ENCODE data around the gene LZTS2.

The LZTS2 gene

GRCh38 chr10:101042667-101043362 lies 43.2 kb downstream of the LZTS2 start:
- peaks cover 23% of the 10 kb centered on the region in 2 donors for H3K4me1 Mint-ChIP-seq (ENCODE audit: low read depth in 2 of 2)
- DNase-seq: peak; percentile 61 to 69 (median 68)
- ATAC-seq (replicated peaks): peak; percentile 80
- H3K27ac Mint-ChIP-seq: peak overlapping the region; percentile 92 to 98
- no peaks in the 10 kb centered on the region for H3K9me3 Mint-ChIP-seq
- H3K27me3 Mint-ChIP-seq: peaks cover 10 to 17% of the 10 kb centered on the region in 2 donors
- peaks cover 21% of the 10 kb centered on the region for H3K36me3 Mint-ChIP-seq (ENCODE audit: insufficient read depth)
- H3K4me3 Mint-ChIP-seq: peak overlapping the region; percentile 98 to 99

GRCh38 chr10:101043363-101043707 lies 43.7 kb downstream of the LZTS2 start:
- H3K27ac Mint-ChIP-seq: peak overlapping the region; percentile 92 to 98
- H3K4me1 Mint-ChIP-seq (ENCODE audit: low read depth in 2 of 2): peaks cover 23 to 24% of the 10 kb centered on the region in 2 donors
- peak overlapping the region; percentile 98 to 99 for H3K4me3 Mint-ChIP-seq
- DNase-seq: no peak
- no peaks in the 10 kb centered on the region for H3K9me3 Mint-ChIP-seq
- peaks cover 16% of the 10 kb centered on the region for H3K36me3 Mint-ChIP-seq (ENCODE audit: insufficient read depth)
- H3K27me3 Mint-ChIP-seq: peaks cover 15 to 22% of the 10 kb centered on the region in 2 donors
- ATAC-seq (replicated peaks): no peak

- Mint-ChIP-seq H3K9me3 (no peaks in the 10 kb centered on the region), H3K27ac (no peak overlapping the region), H3K4me3 (no peak overlapping the region), H3K4me1 (ENCODE audit: low read depth in 2 of 2) (peaks cover 24 to 28% of the 10 kb centered on the region in 2 donors), H3K27me3 (peaks cover 23 to 30% of the 10 kb centered on the region in 2 donors), H3K36me3 (ENCODE audit: insufficient read depth) (peaks cover 12% of the 10 kb centered on the region)
- DNase-seq: no peak
- no peak for ATAC-seq (replicated peaks)
Observed at GRCh38 chr10:101044117-101044516, 44.5 kb downstream of the LZTS2 start.

- Mint-ChIP-seq H3K36me3 (ENCODE audit: insufficient read depth) (peaks cover 10% of the 10 kb centered on the region), H3K27me3 (peaks cover 42 to 55% of the 10 kb centered on the region in 2 donors), H3K27ac (no peak overlapping the region), H3K9me3 (no peaks in the 10 kb centered on the region), H3K4me3 (no peak overlapping the region), H3K4me1 (ENCODE audit: low read depth in 2 of 2) (peaks cover 28 to 36% of the 10 kb centered on the region in 2 donors)
- DNase-seq: no peak
- ATAC-seq (replicated peaks): no peak
Observed at GRCh38 chr10:101046332-101047238, 47.0 kb downstream of the LZTS2 start.

GRCh38 chr10:101047268-101047667 lies 47.7 kb downstream of the LZTS2 start:
- H3K4me1 Mint-ChIP-seq (ENCODE audit: low read depth in 2 of 2): peaks cover 24 to 34% of the 10 kb centered on the region in 2 donors
- no peak for ATAC-seq (replicated peaks)
- peaks cover 42 to 55% of the 10 kb centered on the region in 2 donors for H3K27me3 Mint-ChIP-seq
- peaks cover 10% of the 10 kb centered on the region for H3K36me3 Mint-ChIP-seq (ENCODE audit: insufficient read depth)
- no peaks in the 10 kb centered on the region for H3K9me3 Mint-ChIP-seq
- no peak overlapping the region for H3K4me3 Mint-ChIP-seq
- no peak for DNase-seq
- H3K27ac Mint-ChIP-seq: no peak overlapping the region

GRCh38 chr10:101047961-101048892 lies 48.6 kb downstream of the LZTS2 start:
- Mint-ChIP-seq H3K4me1 (ENCODE audit: low read depth in 2 of 2) (peaks cover 15 to 24% of the 10 kb centered on the region in 2 donors), H3K27me3 (peaks cover 42 to 55% of the 10 kb centered on the region in 2 donors), H3K36me3 (ENCODE audit: insufficient read depth) (peaks cover 5% of the 10 kb centered on the region), H3K27ac (no peak overlapping the region), H3K9me3 (no peaks in the 10 kb centered on the region), H3K4me3 (no peak overlapping the region)
- ATAC-seq (replicated peaks) (no peak), DNase-seq (no peak)

- Mint-ChIP-seq H3K4me1 (ENCODE audit: low read depth in 2 of 2) (peaks cover 11 to 20% of the 10 kb centered on the region in 2 donors), H3K27ac (peak overlapping the region in 1 of 2 donors; percentile 75), H3K27me3 (peaks cover 42 to 55% of the 10 kb centered on the region in 2 donors), H3K4me3 (peak overlapping the region; percentile 22 to 70), H3K9me3 (no peaks in the 10 kb centered on the region), H3K36me3 (ENCODE audit: insufficient read depth) (peaks cover 5% of the 10 kb centered on the region)
- DNase-seq (peak; percentile 76 to 85 (median 84)), ATAC-seq (replicated peaks) (peak; percentile 93)
Observed at GRCh38 chr10:101050208-101051069, 50.8 kb downstream of the LZTS2 start.

- ATAC-seq (replicated peaks): no peak
- Mint-ChIP-seq H3K9me3 (no peaks in the 10 kb centered on the region), H3K4me1 (ENCODE audit: low read depth in 2 of 2) (peaks cover 11 to 20% of the 10 kb centered on the region in 2 donors), H3K36me3 (ENCODE audit: insufficient read depth) (peaks cover 5% of the 10 kb centered on the region), H3K27ac (no peak overlapping the region), H3K27me3 (peaks cover 35 to 43% of the 10 kb centered on the region in 2 donors), H3K4me3 (no peak overlapping the region)
- DNase-seq: no peak
Observed at GRCh38 chr10:101052285-101052684, 52.7 kb downstream of the LZTS2 start.

- no peak for ATAC-seq (replicated peaks)
- no peak for DNase-seq
Observed at GRCh38 chr10:101053516-101053915, 53.9 kb downstream of the LZTS2 start.

GRCh38 chr10:101054351-101054750 lies 54.7 kb downstream of the LZTS2 start:
- H3K27me3 Mint-ChIP-seq: peaks cover 17 to 22% of the 10 kb centered on the region in 2 donors

More at GRCh38 chr10:101053516-101053915, 53.9 kb downstream of the LZTS2 start:
- no peaks in the 10 kb centered on the region for H3K9me3 Mint-ChIP-seq
- peaks cover 9 to 20% of the 10 kb centered on the region in 2 donors for H3K4me1 Mint-ChIP-seq (ENCODE audit: low read depth in 2 of 2)
- H3K27me3 Mint-ChIP-seq: peaks cover 25 to 31% of the 10 kb centered on the region in 2 donors
- H3K27ac Mint-ChIP-seq: no peak overlapping the region
- H3K4me3 Mint-ChIP-seq: no peak overlapping the region
- H3K36me3 Mint-ChIP-seq (ENCODE audit: insufficient read depth): peaks cover 5% of the 10 kb centered on the region

GRCh38 chr10:101054876-101055275 lies 55.3 kb downstream of the LZTS2 start:
- Mint-ChIP-seq H3K36me3 (ENCODE audit: insufficient read depth) (peaks cover 1% of the 10 kb centered on the region), H3K4me3 (no peak overlapping the region), H3K27me3 (peaks cover 11 to 17% of the 10 kb centered on the region in 2 donors), H3K4me1 (ENCODE audit: low read depth in 2 of 2) (peaks cover 11 to 13% of the 10 kb centered on the region in 2 donors), H3K27ac (no peak overlapping the region), H3K9me3 (no peaks in the 10 kb centered on the region)
- ATAC-seq (replicated peaks) (no peak), DNase-seq (no peak)

More at GRCh38 chr10:101054351-101054750, 54.7 kb downstream of the LZTS2 start:
- Mint-ChIP-seq H3K36me3 (ENCODE audit: insufficient read depth) (peaks cover 2% of the 10 kb centered on the region), H3K27ac (no peak overlapping the region), H3K9me3 (no peaks in the 10 kb centered on the region), H3K4me3 (no peak overlapping the region), H3K4me1 (ENCODE audit: low read depth in 2 of 2) (peaks cover 10 to 15% of the 10 kb centered on the region in 2 donors)
- no peak for ATAC-seq (replicated peaks)
- DNase-seq: no peak

- DNase-seq: no peak
- Mint-ChIP-seq H3K27me3 (peaks cover 8 to 12% of the 10 kb centered on the region in 2 donors), H3K27ac (no peak overlapping the region), H3K4me3 (no peak overlapping the region), H3K4me1 (ENCODE audit: low read depth in 2 of 2) (peaks cover 12 to 14% of the 10 kb centered on the region in 2 donors), H3K36me3 (ENCODE audit: insufficient read depth) (peaks cover 6% of the 10 kb centered on the region), H3K9me3 (no peaks in the 10 kb centered on the region)
- ATAC-seq (replicated peaks): no peak
Observed at GRCh38 chr10:101055411-101055810, 55.8 kb downstream of the LZTS2 start.
